IPS-NIHi11 (cell line): Measurements from ENCODE around the gene DEPDC1.
"Not testable (repeated sequence)": the region's sequence is repeated elsewhere in the genome, so short reads cannot be mapped to it uniquely, and the experiment has no call there.

ENCODE experiments used
- DNase-seq: peaks from one replicate; pipeline ENCODE4 v3.0.0; 2012; ENCODE audit warnings: mixed read lengths, low spot score

DEPDC1 gene

GRCh38 chr1:68496680-68497357, at the start of gene DEPDC1:
Gene DEPDC1 (minus strand): TSS chr1:68497082. CDS start chr1:68496999, 83 bp downstream.
- peak; percentile 96 for DNase-seq

- DNase-seq: no peak
Observed at GRCh38 chr1:68544651-68545050, 47.8 kb upstream of the DEPDC1 start.

GRCh38 chr1:68542586-68542985, 45.7 kb upstream of the DEPDC1 start:
- DNase-seq: no peak

- DNase-seq: no peak
Observed at GRCh38 chr1:68538941-68539340, 42.1 kb upstream of the DEPDC1 start.

DNA sequence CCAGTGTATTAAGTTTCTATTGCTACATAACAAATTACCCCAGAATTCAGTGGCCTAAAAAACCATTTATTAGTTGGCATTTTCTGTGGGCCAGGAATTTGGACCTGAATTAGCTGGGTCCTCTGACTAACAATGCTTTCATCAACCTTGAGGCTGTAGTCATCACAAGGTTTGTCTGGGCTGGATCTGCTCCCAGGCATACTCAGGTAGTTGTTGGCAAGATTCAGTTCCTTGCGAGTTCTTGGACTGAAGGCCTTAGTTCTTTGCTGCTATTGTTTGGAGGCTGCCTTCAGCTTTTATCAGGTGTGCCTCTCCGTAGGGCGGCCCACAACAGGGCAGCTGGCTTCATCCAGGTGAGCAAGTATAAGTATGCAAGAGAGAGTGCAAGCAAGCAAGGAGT, 31.4 kb upstream of the DEPDC1 start:
- DNase-seq: no peak

DNA sequence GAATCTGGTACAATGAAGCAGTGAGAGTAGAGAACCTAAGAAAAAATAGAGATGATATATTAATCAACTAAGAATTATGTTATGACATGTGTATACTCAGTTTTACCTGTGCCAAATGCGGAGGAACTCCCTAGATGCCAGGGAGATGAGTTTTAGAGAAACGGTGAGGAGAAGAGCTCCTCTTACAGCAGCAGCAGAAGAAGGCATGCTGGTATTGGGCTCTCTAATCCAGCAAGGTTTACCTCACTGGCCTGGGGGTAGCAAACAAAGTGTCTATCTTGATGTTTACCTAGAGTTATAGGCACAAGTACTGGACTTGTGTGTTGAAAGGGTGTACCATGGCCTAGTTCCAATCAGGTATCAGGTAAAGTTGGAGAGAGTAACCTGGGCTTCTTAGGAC, 28.9 kb upstream of the DEPDC1 start:
- DNase-seq: no peak

- no peak for DNase-seq
Observed at GRCh38 chr1:68521286-68521685, 24.4 kb upstream of the DEPDC1 start.

DNA sequence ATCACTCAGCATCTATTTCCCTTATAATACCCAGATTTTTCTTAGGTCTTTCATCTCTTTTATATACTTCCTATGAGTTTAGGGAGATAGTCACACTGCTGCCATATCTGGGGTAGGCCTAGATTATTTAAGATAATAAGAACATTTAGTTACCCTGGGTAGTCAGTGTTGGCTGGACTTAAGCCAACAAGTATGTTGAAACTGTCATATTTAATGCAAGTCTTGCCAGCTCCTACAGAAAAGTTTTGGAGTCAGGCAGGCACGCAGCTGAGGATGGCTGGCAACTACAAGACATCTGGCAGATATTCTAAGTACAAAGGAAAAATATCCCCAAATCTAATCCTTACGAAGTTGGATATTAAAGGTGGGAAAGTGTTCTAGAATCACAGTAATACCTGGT, 19.2 kb upstream of the DEPDC1 start:
- DNase-seq: no peak

DNA sequence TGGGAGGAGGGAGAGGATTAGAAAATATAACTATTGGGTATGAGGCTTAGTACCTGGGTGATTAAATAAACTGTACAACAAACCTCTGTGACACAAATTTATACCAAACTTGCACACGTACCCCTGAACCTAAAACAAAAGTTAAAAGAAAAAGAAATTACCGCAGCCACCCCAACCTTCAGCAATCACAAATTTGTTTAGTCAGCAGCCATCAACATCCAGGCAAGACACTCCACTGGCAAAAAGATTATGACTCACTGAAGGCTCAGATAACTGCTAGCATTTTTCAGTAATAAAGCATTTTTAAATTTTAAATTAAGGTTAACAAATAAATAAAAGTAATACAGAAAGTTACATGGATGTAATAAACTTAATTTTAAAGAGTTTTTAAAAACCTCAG, 14.4 kb upstream of the DEPDC1 start:
- DNase-seq: no peak

GRCh38 chr1:68506386-68506785, 9.5 kb upstream of the DEPDC1 start:
- DNase-seq: no peak

DNA sequence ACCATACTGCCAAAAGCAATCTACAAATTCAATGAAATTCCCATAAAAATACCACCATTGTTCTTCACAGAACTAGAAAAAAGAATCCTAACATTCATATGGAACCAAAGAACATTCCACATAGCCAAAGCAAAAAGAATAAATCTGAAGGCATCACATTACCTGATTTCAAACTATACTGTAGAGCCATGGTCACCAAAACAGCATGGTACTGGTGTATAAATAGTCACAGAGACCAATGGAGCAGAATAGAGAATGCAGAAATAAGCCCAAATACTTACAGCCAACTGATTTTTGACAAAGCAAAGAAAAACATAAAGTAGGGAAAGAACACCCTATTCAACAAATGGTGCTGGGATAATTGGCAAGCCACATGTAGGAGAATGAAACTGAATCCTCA, 6.2 kb upstream of the DEPDC1 start:
- no peak for DNase-seq

DNA sequence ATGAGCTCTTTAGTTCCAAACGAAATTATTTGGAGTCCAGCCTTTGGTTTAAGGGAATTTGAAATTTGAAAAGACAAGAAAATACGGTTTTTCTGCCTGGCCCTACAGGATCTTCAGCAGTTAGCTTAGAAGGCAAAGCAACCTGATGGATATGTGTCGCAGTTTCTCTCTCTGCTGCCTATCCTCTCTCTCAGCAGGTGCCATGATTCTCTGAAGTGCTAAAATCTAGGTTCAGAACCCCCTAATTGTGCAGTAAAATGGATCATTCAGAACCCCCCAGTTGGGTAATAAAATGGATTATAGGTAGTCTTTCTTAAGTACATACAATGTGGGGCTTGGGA, 446 bp upstream of the DEPDC1 start:
- DNase-seq: no peak

DNA sequence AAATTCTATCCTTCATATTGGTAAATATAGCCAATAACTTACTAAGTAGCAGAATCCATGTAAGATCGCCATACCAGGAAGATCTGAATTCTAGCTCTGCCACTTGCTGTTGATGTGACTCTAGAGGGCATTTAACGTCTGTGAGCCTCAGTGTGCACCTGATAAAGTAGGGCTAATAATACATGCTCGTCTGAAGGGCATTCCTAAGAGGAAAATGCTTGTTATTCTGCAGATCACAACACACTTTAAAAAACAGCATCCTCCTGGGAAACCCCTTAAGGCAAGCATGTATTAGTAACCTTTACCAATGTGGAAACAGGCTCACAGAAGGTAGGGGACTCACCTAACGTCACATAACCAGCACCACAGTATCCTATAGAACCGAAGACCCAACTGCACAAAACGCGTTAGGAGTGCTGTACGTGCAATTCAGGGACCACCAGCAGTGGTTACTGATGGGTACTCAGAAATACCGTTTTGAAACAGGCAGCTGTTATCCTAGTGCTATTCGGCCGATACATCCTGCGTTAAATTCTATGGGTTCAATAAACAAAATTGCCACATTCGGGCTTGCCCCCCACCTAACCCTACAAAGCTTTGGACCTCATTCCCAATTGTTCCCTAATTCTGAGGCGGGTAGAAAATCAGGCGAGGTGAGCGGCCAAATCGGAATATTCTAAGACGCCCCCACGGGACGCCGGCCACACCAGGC, 758 bp downstream of the DEPDC1 start:
- DNase-seq: peak; percentile 5

- DNase-seq: no peak
Observed at GRCh38 chr1:68495532-68495931, 1.4 kb downstream of the DEPDC1 start.

GRCh38 chr1:68493193-68493592, 3.7 kb downstream of the DEPDC1 start:
- DNase-seq: no peak

DNA sequence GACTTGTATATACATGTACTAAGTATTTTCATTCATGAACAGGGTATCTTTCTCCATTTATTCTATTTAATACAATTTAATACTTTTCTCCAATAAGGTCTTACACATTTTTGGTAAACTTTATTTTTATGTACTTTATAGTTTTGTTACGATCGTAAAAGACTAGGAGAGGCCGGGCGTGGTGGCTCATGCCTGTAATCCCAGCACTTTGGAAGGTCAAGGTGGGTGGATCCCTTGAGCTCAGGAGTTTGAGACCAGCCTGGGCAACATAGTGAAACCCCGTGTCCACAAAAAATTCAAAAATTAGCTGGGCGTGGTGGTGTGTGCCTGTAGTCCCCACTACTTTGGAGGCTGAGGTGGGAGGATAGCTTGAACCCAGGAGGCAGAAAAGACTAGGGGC, 4.6 kb downstream of the DEPDC1 start:
- DNase-seq: not testable (repeated sequence)

DNA sequence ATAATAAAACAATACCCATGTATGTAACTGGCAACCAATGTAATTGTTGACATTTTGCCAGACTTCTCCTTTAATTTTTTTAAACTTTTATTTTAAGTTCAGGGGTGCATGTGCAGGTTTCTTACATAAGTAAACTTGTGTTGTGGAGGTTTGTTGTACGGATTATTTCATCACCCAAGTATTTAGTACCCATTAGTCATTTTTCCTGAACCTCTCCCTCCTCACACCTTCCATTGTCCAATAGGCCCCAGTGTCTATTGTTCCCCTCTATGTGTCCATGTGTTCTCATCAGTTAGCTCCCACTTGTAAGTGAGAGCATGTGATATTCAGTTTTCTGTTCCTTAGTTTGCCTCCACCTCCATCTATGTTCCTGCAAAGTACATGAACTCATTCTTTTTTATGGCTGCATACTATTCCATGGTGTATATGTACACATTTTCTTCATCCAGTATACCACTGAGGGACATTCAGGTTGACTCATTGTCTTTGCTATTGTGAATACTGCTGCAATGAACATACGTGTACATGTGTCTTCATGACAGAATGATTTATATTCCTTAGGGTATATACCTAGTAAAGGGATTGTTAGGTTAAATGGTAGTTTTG, 6.7 kb downstream of the DEPDC1 start:
- no peak for DNase-seq

GRCh38 chr1:68485431-68486022, 11.4 kb downstream of the DEPDC1 start:
- no peak for DNase-seq

- DNase-seq: no peak
Observed at GRCh38 chr1:68484618-68485017, 12.3 kb downstream of the DEPDC1 start.

DNA sequence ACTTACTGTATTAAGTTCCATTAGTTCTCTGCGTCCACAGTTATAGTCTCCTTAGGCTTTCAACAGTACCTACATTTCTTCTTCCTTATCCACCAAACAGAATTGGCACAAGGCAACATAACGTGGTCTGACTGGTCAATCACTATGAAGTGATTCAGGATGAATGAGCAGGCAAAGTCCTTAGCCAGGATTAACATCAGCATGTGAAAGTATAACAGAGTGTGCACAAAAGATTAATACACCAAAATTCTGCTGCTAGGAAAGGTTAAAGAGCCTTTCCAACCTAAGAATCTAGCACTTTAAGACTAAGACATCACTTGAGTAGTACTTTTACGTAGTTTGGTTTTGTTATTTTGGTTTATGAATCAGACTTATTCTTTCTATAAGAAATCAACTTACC, 15.8 kb downstream of the DEPDC1 start:
- no peak for DNase-seq

DNA sequence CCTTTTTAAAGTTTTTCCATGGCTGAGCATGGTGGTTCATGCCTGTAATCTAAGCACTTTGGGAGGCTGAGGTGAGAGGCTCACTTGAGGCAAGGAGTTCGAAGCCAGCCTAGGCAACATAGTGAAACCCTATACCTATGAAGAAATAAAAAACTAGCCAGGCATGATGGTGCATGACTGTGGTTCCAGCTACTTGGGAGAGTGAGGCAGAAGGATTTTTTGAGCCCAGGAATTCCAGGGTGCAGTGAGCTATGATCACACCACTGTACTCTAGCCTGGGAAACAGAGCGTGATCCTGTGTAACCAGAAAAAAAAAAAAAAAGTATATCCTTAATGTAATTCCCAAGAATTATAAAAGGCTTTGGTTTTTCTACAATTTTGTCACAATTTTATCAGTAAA, 17.4 kb downstream of the DEPDC1 start:
- DNase-seq: no peak

DNA sequence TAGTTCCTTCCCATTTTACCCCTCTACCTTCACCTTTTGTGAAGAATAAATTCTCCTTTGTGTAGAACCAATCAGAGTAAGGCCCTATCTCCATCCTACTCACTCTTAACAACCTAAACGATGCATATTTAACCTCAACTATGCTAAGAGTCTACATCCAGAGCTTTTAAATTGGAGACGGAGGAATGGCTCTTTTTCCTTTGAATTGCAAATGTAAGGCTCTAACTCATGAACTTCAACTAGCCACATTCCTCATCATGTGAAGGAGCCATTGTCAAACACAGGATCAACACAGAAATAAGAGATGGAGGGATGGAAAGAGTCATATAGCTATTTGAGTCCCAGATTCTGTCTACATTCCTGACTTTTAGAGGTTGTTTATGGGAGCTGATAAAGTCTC, 18.2 kb downstream of the DEPDC1 start:
- no peak for DNase-seq

DNA sequence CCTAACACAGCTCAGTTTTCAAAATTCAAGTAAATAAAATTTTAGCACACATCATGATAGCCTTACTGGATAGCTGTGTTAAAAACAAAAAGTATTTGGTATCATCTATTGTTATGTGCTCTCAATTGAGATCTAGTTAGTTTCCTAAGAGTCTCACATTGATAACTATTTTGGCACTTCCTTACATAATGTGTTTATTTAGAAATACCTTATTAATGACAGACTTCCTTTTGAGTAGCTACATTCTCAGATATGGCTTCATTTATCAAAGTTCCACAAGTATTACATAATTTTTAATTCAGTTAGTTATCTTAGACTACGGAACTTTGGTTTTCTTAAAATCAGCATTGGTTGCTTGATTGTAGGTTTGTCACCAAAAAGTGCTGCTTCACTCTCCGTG, 20.3 kb downstream of the DEPDC1 start:
- DNase-seq: not testable (repeated sequence)
